Lower leg skin (tissue), 4 donors: ENCODE results near the gene SLC9C2. TPM values are rescaled to one million over a fixed set of nuclear protein-coding genes. Genes with fewer than 3 reads are reported as not detected.
"Not testable (repeated sequence)": the region's sequence is repeated elsewhere in the genome, so short reads cannot be mapped to it uniquely, and the experiment has no call there.

Experiments used
- DNase-seq, 2 donors: peaks; one replicate each; pipeline ENCODE4 v3.0.0-alpha.2; 2019; ENCODE audit warnings: low spot score in 2 of 2
- H3K4me3 ChIP-seq: fragments of 200-600 bp; sonication (generic); 2 replicates; pipeline ENCODE4 v1.5.1; 2017; ENCODE audit warnings: mild to moderate bottlenecking, low read depth; ENCODE audit not compliant: poor library complexity, severe bottlenecking
- CTCF ChIP-seq, 3 donors: fragments of 450-650 bp; IDR thresholded peaks; one replicate each; pipeline ENCODE4 v1.5.1; 2016; ENCODE audit warnings: antibody characterized with exemption in 3 of 3, mild to moderate bottlenecking in 3 of 3, moderate library complexity in 2 of 3
- POLR2A ChIP-seq, 2 donors: fragments of 450-650 bp; IDR thresholded peaks; one replicate each; pipeline ENCODE4 v1.6.1; 2016 to 2017; ENCODE audit warnings: antibody characterized with exemption in 2 of 2, mild to moderate bottlenecking in 1 of 2, moderate library complexity in 1 of 2
- WGBS, 2 donors: methylation state at CpG; one replicate each; pipeline ENCODE4 v1.1.5; 2018; 5-methylcytosine and 5-hydroxymethylcytosine counted together
- intact Hi-C: fragments of 100-400 bp; cut with DNase I; formaldehyde crosslinking; loops from one replicate; pipeline ENCODE4 v1.15.0; 2023; ENCODE audit warnings: low total_unique reads
- total RNA-seq, 4 donors: library from RNA; depleted of rRNA; stranded (reverse); fragments of >200 nt; gene quantifications; one replicate each; pipeline ENCODE4 v1.1.0, GENCODE V29; 2016

SLC9C2 gene
- total RNA-seq, 4 donors from 2014 or later: not detected

- no peak for TF ChIP-seq POLR2A (IDR thresholded peaks at IDR 0.05)
- TF ChIP-seq CTCF (IDR thresholded peaks at IDR 0.05): no peak
- WGBS, 2 donors: 91 to 95% methylated on average over 4 of the region's 4 CpGs
- intact Hi-C loops: no loop called here
- no peak for DNase-seq
- H3K4me3 ChIP-seq: no peak overlapping the region
These were observed 135.4 kb downstream of the SLC9C2 start for GRCh38 chr1:173467426-173467825.

GRCh38 chr1:173464185-173464584, 138.7 kb downstream of the SLC9C2 start:
- WGBS, 2 donors: 49 to 77% methylated on average over 2 of the region's 2 CpGs
- H3K4me3 ChIP-seq, DNase-seq, intact Hi-C loops: not testable (repeated sequence)

- intact Hi-C loops, DNase-seq, H3K4me3 ChIP-seq: not testable (repeated sequence)
- WGBS, 2 donors: 94 to 95% methylated on average over 2 of the region's 2 CpGs
These were observed 140.2 kb downstream of the SLC9C2 start for GRCh38 chr1:173462666-173463065.

GRCh38 chr1:173459885-173460284, 143.0 kb downstream of the SLC9C2 start:
- H3K4me3 ChIP-seq: no peak overlapping the region
- WGBS, 2 donors: 90 to 93% methylated on average over 3 of the region's 4 CpGs
- no peak for TF ChIP-seq CTCF (IDR thresholded peaks at IDR 0.05)
- no peak for TF ChIP-seq POLR2A (IDR thresholded peaks at IDR 0.05)
- intact Hi-C loops: no loop called here
- no peak for DNase-seq

GRCh38 chr1:173454966-173455524, 147.8 kb downstream of the SLC9C2 start:
- no peak for DNase-seq
- no peak overlapping the region for H3K4me3 ChIP-seq
- TF ChIP-seq POLR2A (IDR thresholded peaks at IDR 0.05) (no peak), CTCF (IDR thresholded peaks at IDR 0.05) (no peak)
- intact Hi-C loops: no loop called here
- 71 to 96% methylated on average over 4 of the region's 4 CpGs for WGBS, 2 donors

- DNase-seq: no peak
- H3K4me3 ChIP-seq: no peak overlapping the region
- intact Hi-C loops: no loop called here
- no peak for TF ChIP-seq CTCF (IDR thresholded peaks at IDR 0.05)
- no peak for TF ChIP-seq POLR2A (IDR thresholded peaks at IDR 0.05)
These were observed 148.9 kb downstream of the SLC9C2 start for GRCh38 chr1:173453982-173454381.

GRCh38 chr1:173451981-173452380, 150.9 kb downstream of the SLC9C2 start:
- DNase-seq: no peak
- TF ChIP-seq POLR2A (IDR thresholded peaks at IDR 0.05): no peak
- no peak for TF ChIP-seq CTCF (IDR thresholded peaks at IDR 0.05)
- no peak overlapping the region for H3K4me3 ChIP-seq
- WGBS, 2 donors: 34 to 42% methylated on average over 2 of the region's 2 CpGs
- intact Hi-C loops: no loop called here
